Suprapubic skin (tissue), 3 donors: ENCODE measurements around the gene RASA3.

ENCODE experiments used
- POLR2A ChIP-seq, 2 donors: fragments of 450-650 bp; IDR thresholded peaks; one replicate each; pipeline ENCODE4 v1.6.1; 2017; ENCODE audit warnings: antibody characterized with exemption in 2 of 2, mild to moderate bottlenecking in 2 of 2, moderate library complexity in 2 of 2
- TF ChIP-seq, protein P1 (sequence below), 2 donors: fragments of 200-600 bp in 1 of 2; fragments of 450-650 bp in 1 of 2; sonication (generic) in 1 of 2; IDR thresholded peaks; one replicate each; pipeline ENCODE4 v1.5.1; 2016 to 2019; ENCODE audit warnings: antibody characterized with exemption in 2 of 2, mild to moderate bottlenecking in 1 of 2, moderate library complexity in 1 of 2

DNA sequence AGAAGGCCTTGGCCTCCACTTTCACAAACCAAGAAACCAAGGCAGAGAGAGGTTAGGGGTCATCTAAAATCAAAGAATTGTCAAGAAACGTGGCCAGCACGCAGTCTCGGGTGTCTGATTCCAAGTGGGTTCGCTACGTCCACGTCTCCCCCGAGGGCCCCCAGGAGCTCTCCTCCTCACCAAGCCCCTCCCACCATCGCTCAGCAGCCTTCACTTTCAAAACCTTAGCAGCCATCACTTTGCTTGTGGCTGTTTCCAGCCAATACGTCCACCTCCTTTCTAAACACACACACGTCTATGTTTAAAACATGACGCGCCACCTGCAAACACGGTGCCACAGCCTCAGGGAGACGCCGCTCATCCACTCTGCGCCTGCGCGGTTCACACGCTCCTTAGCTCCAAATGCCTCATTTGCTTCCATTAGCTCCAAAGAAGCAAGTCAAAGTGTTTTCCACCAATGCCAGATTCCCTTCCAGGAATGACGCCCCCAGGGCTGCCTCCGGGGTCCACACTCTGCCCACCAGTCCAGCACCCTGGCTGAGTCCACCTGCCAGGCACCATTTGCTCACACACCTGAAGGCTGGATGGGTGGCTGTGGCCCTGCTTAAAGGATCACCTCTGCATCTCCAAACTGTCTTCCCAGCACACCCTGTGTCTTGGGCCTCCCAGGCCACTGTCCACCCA, 5.5 kb downstream of the RASA3 start:
- TF ChIP-seq, protein P1, sequence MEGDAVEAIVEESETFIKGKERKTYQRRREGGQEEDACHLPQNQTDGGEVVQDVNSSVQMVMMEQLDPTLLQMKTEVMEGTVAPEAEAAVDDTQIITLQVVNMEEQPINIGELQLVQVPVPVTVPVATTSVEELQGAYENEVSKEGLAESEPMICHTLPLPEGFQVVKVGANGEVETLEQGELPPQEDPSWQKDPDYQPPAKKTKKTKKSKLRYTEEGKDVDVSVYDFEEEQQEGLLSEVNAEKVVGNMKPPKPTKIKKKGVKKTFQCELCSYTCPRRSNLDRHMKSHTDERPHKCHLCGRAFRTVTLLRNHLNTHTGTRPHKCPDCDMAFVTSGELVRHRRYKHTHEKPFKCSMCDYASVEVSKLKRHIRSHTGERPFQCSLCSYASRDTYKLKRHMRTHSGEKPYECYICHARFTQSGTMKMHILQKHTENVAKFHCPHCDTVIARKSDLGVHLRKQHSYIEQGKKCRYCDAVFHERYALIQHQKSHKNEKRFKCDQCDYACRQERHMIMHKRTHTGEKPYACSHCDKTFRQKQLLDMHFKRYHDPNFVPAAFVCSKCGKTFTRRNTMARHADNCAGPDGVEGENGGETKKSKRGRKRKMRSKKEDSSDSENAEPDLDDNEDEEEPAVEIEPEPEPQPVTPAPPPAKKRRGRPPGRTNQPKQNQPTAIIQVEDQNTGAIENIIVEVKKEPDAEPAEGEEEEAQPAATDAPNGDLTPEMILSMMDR (IDR thresholded peaks at IDR 0.05) = no peak
- no peak for TF ChIP-seq POLR2A (IDR thresholded peaks at IDR 0.05)
